GM23338 (cell line): ENCODE data around the gene JDP2.

ENCODE experiments used
- EZH2 ChIP-seq: fragments of 200-600 bp; sonication (generic); IDR thresholded peaks from one replicate; pipeline ENCODE4 v1.8.0; 2017; ENCODE audit warnings: antibody characterized with exemption, mild to moderate bottlenecking, low read depth; ENCODE audit not compliant: unreplicated experiment
- EZH2phosphoT487 ChIP-seq: fragments of 200-600 bp; sonication (generic); IDR thresholded peaks from one replicate; pipeline ENCODE4 v1.8.1; 2018; ENCODE audit warnings: antibody characterized with exemption; ENCODE audit not compliant: unreplicated experiment
- NANOG ChIP-seq: IDR thresholded peaks from 2 replicates; pipeline ENCODE4 v1.6.1; 2016; ENCODE audit warnings: antibody characterized with exemption, borderline replicate concordance
- POLR2AphosphoS5 ChIP-seq: IDR thresholded peaks from 2 replicates; pipeline ENCODE4 v1.6.1; 2016; ENCODE audit warnings: antibody characterized with exemption, low read depth
- ZNF114 ChIP-seq: fragments of 250-450 bp; sonication (Bioruptor Pico); IDR thresholded peaks from 2 replicates; pipeline ENCODE4 v1.5.0; 2020; ENCODE audit warnings: mild to moderate bottlenecking, moderate library complexity
- ZNF331 ChIP-seq: fragments of 250-450 bp; sonication (Bioruptor Pico); IDR thresholded peaks from 2 replicates; pipeline ENCODE4 v1.5.0; 2020; ENCODE audit warnings: low read depth, mild to moderate bottlenecking, moderate library complexity
- TF ChIP-seq, protein P1 (sequence below), 2 experiments: fragments of 200-600 bp in 1 of 2; sonication (generic) in 1 of 2; conservative IDR thresholded peaks; 2 replicates each; pipeline versions ENCODE4 v1.5.1 to v1.6.1; 2016 to 2017; ENCODE audit warnings: antibody characterized with exemption in 2 of 2, low read depth in 2 of 2, mild to moderate bottlenecking in 2 of 2, moderate library complexity in 1 of 2
- TF ChIP-seq, protein P2 (sequence below): IDR thresholded peaks from one replicate; pipeline ENCODE4 v1.6.1; 2018; ENCODE audit warnings: antibody characterized with exemption; ENCODE audit not compliant: unreplicated experiment

DNA sequence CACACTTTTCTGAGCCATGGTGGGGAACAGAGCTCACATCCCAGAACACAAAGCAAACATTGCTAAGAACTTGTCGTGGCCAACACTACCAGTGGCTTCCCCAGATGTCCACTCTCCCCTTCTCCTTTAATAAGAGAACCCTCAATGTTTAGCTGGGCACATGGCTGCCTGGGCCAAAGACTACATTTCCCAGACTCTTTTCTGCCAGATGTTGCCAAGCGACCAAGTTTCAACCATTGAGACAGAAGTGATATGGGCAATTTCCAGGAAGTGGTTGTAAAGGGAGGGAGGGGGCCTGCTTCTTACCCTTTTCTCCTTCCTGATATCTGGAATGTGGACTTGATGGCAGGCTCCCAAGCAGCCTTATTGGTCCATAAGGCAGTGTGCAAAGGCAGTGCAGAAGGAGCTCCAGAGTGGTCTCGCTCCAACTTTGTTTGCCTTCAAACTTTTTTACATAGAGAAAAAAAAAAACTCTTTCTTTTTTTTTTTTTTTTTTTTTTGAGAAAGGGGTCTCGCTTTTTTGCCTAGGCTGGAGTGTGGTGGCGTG is 24.9 kb upstream of the JDP2 start:
- TF ChIP-seq, protein P1, sequence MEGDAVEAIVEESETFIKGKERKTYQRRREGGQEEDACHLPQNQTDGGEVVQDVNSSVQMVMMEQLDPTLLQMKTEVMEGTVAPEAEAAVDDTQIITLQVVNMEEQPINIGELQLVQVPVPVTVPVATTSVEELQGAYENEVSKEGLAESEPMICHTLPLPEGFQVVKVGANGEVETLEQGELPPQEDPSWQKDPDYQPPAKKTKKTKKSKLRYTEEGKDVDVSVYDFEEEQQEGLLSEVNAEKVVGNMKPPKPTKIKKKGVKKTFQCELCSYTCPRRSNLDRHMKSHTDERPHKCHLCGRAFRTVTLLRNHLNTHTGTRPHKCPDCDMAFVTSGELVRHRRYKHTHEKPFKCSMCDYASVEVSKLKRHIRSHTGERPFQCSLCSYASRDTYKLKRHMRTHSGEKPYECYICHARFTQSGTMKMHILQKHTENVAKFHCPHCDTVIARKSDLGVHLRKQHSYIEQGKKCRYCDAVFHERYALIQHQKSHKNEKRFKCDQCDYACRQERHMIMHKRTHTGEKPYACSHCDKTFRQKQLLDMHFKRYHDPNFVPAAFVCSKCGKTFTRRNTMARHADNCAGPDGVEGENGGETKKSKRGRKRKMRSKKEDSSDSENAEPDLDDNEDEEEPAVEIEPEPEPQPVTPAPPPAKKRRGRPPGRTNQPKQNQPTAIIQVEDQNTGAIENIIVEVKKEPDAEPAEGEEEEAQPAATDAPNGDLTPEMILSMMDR (conservative IDR thresholded peaks at IDR 0.05; ENCODE audit: low read depth in 2 of 2), result no peak
- TF ChIP-seq ZNF331 (no peak), EZH2phosphoT487 (no peak), POLR2AphosphoS5 (no peak), EZH2 (no peak), ZNF114 (CRISPR knock-in tag) (no peak), NANOG (no peak)
- TF ChIP-seq, protein P2, sequence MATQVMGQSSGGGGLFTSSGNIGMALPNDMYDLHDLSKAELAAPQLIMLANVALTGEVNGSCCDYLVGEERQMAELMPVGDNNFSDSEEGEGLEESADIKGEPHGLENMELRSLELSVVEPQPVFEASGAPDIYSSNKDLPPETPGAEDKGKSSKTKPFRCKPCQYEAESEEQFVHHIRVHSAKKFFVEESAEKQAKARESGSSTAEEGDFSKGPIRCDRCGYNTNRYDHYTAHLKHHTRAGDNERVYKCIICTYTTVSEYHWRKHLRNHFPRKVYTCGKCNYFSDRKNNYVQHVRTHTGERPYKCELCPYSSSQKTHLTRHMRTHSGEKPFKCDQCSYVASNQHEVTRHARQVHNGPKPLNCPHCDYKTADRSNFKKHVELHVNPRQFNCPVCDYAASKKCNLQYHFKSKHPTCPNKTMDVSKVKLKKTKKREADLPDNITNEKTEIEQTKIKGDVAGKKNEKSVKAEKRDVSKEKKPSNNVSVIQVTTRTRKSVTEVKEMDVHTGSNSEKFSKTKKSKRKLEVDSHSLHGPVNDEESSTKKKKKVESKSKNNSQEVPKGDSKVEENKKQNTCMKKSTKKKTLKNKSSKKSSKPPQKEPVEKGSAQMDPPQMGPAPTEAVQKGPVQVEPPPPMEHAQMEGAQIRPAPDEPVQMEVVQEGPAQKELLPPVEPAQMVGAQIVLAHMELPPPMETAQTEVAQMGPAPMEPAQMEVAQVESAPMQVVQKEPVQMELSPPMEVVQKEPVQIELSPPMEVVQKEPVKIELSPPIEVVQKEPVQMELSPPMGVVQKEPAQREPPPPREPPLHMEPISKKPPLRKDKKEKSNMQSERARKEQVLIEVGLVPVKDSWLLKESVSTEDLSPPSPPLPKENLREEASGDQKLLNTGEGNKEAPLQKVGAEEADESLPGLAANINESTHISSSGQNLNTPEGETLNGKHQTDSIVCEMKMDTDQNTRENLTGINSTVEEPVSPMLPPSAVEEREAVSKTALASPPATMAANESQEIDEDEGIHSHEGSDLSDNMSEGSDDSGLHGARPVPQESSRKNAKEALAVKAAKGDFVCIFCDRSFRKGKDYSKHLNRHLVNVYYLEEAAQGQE, result no peak
